HG02973 (cell line): ENCODE results near the gene SOCS1.

Experiments
- ATAC-seq: cut with Tn5 transposase; IDR thresholded peaks from one replicate; pipeline ENCODE4 v1.9.1; 2021; ENCODE audit warnings: moderate library complexity; ENCODE audit not compliant: unreplicated experiment

SOCS1 gene

GRCh38 chr16:11285842-11286241, 29.8 kb upstream of the SOCS1 start:
- no peak for ATAC-seq

GRCh38 chr16:11283820-11284248, 27.8 kb upstream of the SOCS1 start:
- ATAC-seq: no peak

- ATAC-seq: no peak
These were observed 24.9 kb upstream of the SOCS1 start, which contains the start of gene PRM1 for GRCh38 chr16:11280616-11281522. Gene PRM1, minus strand, starts transcription at chr16:11281330. Its CDS starts 92 bp downstream, at chr16:11281238.

- ATAC-seq: no peak
These were observed 23.0 kb upstream of the SOCS1 start for GRCh38 chr16:11278681-11279628.

- ATAC-seq: no peak
These were observed 21.8 kb upstream of the SOCS1 start for GRCh38 chr16:11277607-11278337.

GRCh38 chr16:11276896-11277593, 21.0 kb upstream of the SOCS1 start:
- no peak for ATAC-seq

- no peak for ATAC-seq
These were observed 20.3 kb upstream of the SOCS1 start, which contains the start of gene PRM2 for GRCh38 chr16:11276143-11276895. Gene PRM2, minus strand, starts transcription at chr16:11276480. Its CDS starts 110 bp downstream, at chr16:11276370.

GRCh38 chr16:11274964-11275363, 19.0 kb upstream of the SOCS1 start:
- no peak for ATAC-seq

- no peak for ATAC-seq
These were observed 17.8 kb upstream of the SOCS1 start for GRCh38 chr16:11273721-11274324.

- ATAC-seq: no peak
These were observed 17.1 kb upstream of the SOCS1 start, which contains the start of gene PRM3 for GRCh38 chr16:11272921-11273720. Gene PRM3, minus strand, starts transcription at chr16:11273629. Its CDS starts 34 bp downstream, at chr16:11273595.

- ATAC-seq: no peak
These were observed 16.5 kb upstream of the SOCS1 start for GRCh38 chr16:11272484-11272883.

- ATAC-seq: no peak
These were observed 15.6 kb upstream of the SOCS1 start for GRCh38 chr16:11271610-11272009.

GRCh38 chr16:11270602-11271162, 14.7 kb upstream of the SOCS1 start:
- no peak for ATAC-seq

- ATAC-seq: no peak
These were observed 12.9 kb upstream of the SOCS1 start, which contains the start of gene TNP2 for GRCh38 chr16:11268921-11269375. Gene TNP2, minus strand, starts transcription at chr16:11269325. Its CDS starts 63 bp downstream, at chr16:11269262.

GRCh38 chr16:11265124-11265523, 9.1 kb upstream of the SOCS1 start:
- ATAC-seq: no peak

- ATAC-seq: no peak
These were observed 8.3 kb upstream of the SOCS1 start for GRCh38 chr16:11264155-11264832.

GRCh38 chr16:11263737-11264136, 7.7 kb upstream of the SOCS1 start:
- no peak for ATAC-seq
